HepG2 (cell line): Measurements from ENCODE around the gene MPO. TPM values are rescaled to one million over a fixed set of nuclear protein-coding genes. Genes with fewer than 3 reads are reported as not detected.

Experiments used
- AGO1 ChIP-seq: fragments of 200-400 bp; formaldehyde crosslinking; IDR thresholded peaks from 2 replicates; pipeline ENCODE4 v1.6.1; 2017; ENCODE audit warnings: mild to moderate bottlenecking, low read depth, low read length, moderate library complexity; ENCODE audit not compliant: poor library complexity, severe bottlenecking
- ATF7 ChIP-seq, 2 experiments: fragments of 450-650 bp in 1 of 2; sonication (generic) in 1 of 2; formaldehyde crosslinking in 1 of 2; IDR thresholded peaks; 2 replicates each; pipeline versions ENCODE4 v1.4.0 to v1.6.1; 2016 to 2020; ENCODE audit warnings: antibody characterized with exemption in 1 of 2, mild to moderate bottlenecking in 1 of 2, missing genetic modification reagents in 1 of 2
- DNMT1 ChIP-seq: sonication (generic); formaldehyde crosslinking; IDR thresholded peaks from 2 replicates; pipeline ENCODE4 v1.5.1; 2020; ENCODE audit warnings: mild to moderate bottlenecking, missing genetic modification reagents
- ERF ChIP-seq: IDR thresholded peaks from 2 replicates; pipeline ENCODE4 v1.6.1; 2018; ENCODE audit warnings: missing biosample characterization, missing genetic modification reagents
- GATAD2A ChIP-seq: IDR thresholded peaks from 2 replicates; pipeline ENCODE4 v1.6.1; 2016
- HNRNPL ChIP-seq: fragments of 200-400 bp; formaldehyde crosslinking; IDR thresholded peaks from 2 replicates; pipeline ENCODE4 v1.6.1; 2017; ENCODE audit warnings: mild to moderate bottlenecking, low read depth, low read length
- HNRNPLL ChIP-seq: fragments of 200-400 bp; formaldehyde crosslinking; IDR thresholded peaks from 2 replicates; pipeline ENCODE4 v1.6.1; 2017; ENCODE audit warnings: mild to moderate bottlenecking, low read depth, low read length; ENCODE audit not compliant: poor library complexity, severe bottlenecking
- MAZ ChIP-seq, 2 experiments: sonication (generic) in 1 of 2; formaldehyde crosslinking in 1 of 2; IDR thresholded peaks; 2 replicates each; pipeline versions ENCODE4 v1.5.0 to v1.6.1; 2012 to 2020; ENCODE audit warnings: low read depth in 2 of 2, mild to moderate bottlenecking in 2 of 2, borderline replicate concordance in 1 of 2, improper control_type of control experiment in 1 of 2, low read length in 1 of 2, missing genetic modification reagents in 1 of 2, moderate library complexity in 1 of 2
- MYNN ChIP-seq: sonication (generic); formaldehyde crosslinking; IDR thresholded peaks from 2 replicates; pipeline ENCODE4 v1.4.0; 2020; ENCODE audit warnings: mild to moderate bottlenecking, low read depth, missing genetic modification reagents
- NFE2 ChIP-seq: sonication (generic); formaldehyde crosslinking; IDR thresholded peaks from 2 replicates; pipeline ENCODE4 v1.4.0; 2020; ENCODE audit warnings: missing genetic modification reagents
- STAG1 ChIP-seq: sonication (generic); formaldehyde crosslinking; IDR thresholded peaks from 2 replicates; pipeline ENCODE4 v1.4.0; 2020; ENCODE audit warnings: missing genetic modification reagents
- ZNF230 ChIP-seq: sonication (generic); formaldehyde crosslinking; IDR thresholded peaks from 2 replicates; pipeline ENCODE4 v1.4.0; 2020; ENCODE audit warnings: mild to moderate bottlenecking, missing genetic modification reagents
- ZNF251 ChIP-seq: sonication (generic); formaldehyde crosslinking; IDR thresholded peaks from 2 replicates; pipeline ENCODE4 v1.9.0; 2021; ENCODE audit warnings: mild to moderate bottlenecking, missing genetic modification reagents
- ZNF326 ChIP-seq: sonication (generic); formaldehyde crosslinking; IDR thresholded peaks from 2 replicates; pipeline ENCODE4 v1.4.0; 2020; ENCODE audit warnings: missing genetic modification reagents, borderline replicate concordance
- ZNF331 ChIP-seq: sonication (generic); formaldehyde crosslinking; IDR thresholded peaks from 2 replicates; pipeline ENCODE4 v1.4.0; 2020; ENCODE audit warnings: missing genetic modification reagents
- ZNF841 ChIP-seq: sonication (generic); formaldehyde crosslinking; IDR thresholded peaks from 2 replicates; pipeline ENCODE4 v1.8.1; 2023; ENCODE audit warnings: missing genetic modification reagents, borderline replicate concordance
- ZSCAN21 ChIP-seq: sonication (generic); formaldehyde crosslinking; IDR thresholded peaks from 2 replicates; pipeline ENCODE4 v1.8.0; 2022; ENCODE audit warnings: mild to moderate bottlenecking, missing genetic modification reagents, moderate library complexity, borderline replicate concordance
- polyA plus RNA-seq, 8 experiments: library from polyadenylated mRNA; depleted of rRNA in 3 of 8; stranded (reverse) in 7 of 8; unstranded in 1 of 8; fragments of >200 nt; fragmentation: Illumina TruSeq in 4 of 8; extraction: Trizol in 4 of 8; gene quantifications; 2 replicates each; pipeline versions ENCODE4 v1.2.1 to v1.2.3, GENCODE V29; 2011 to 2016; ENCODE audit warnings: low read depth in 4 of 8, missing spikeins in 1 of 8, mixed read lengths in 1 of 8; ENCODE audit not compliant: insufficient read depth in 1 of 8
- total RNA-seq, 5 experiments: library from RNA; depleted of rRNA; stranded (reverse); fragments of >200 nt; fragmentation: Illumina TruSeq; extraction: Trizol; gene quantifications; 2 replicates each; pipeline ENCODE4 v1.2.3, GENCODE V29; 2016; ENCODE audit warnings: low read depth in 1 of 5
- TF ChIP-seq, protein P1 (sequence below): sonication (generic); formaldehyde crosslinking; IDR thresholded peaks from 2 replicates; pipeline ENCODE4 v1.5.0; 2020; ENCODE audit warnings: mild to moderate bottlenecking, missing genetic modification reagents
- TF ChIP-seq, protein P2 (sequence below): IDR thresholded peaks from 2 replicates; pipeline ENCODE4 v1.6.1; 2012; ENCODE audit warnings: inconsistent platforms
- TF ChIP-seq, protein P3 (sequence below): IDR thresholded peaks from 2 replicates; pipeline ENCODE4 v1.6.1; 2018; ENCODE audit warnings: missing genetic modification reagents, mild to moderate bottlenecking, missing compliant biosample characterization
- TF ChIP-seq, protein P4 (sequence below): IDR thresholded peaks from 2 replicates; pipeline ENCODE4 v1.4.0; 2020; ENCODE audit warnings: mild to moderate bottlenecking, missing genetic modification reagents

The MPO gene
- total and polyA plus RNA-seq, 2 of the 13 experiments (the other 11 are each of a cell fraction or from before 2014, with no cell fraction given): not detected

DNA sequence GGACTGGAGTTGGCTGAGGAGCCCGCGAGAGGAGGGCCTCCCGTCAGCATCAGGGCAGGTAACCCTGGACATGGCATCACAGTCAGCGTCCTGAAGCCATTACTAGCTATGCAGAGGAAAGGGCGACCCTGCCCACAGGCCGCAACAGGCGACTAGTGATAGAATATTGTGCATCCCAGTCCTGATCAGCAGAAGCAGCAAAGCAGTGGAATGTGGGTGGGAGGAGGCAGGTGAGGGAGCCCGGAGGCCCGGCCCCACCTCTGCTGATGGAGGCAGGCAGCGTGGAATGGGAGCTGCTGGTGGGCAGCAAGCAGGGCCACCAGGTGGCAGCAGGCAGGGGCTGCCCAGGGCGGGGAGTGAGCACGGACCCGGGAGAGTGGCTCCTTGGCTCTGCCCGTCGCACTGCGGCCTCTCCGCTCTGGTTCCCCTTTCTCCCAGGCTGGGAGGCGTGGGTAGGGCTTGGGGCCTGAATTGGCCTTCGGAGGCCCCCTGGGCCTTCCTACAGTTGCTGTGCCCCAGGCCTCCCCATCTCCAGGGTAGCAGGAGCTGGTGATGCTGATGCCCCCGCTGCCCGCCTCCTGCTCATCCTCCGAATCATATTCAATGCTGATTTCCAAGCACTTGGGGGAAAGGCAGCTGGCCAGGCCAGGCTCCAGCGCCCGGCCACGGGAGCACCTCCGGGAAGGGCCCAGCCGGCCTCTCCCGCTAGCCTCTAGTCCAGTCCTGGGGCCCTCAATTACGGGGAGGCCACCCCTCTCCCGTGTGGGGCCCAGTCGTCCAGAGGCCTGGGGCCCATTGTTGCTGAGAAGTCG is 27.6 kb upstream of the MPO start (continued):
- TF ChIP-seq ZNF326 (CRISPR knock-in tag): no peak
- TF ChIP-seq STAG1: peak; percentile 82
- no peak for TF ChIP-seq ZNF841 (CRISPR knock-in tag)
- peak; percentile 42 for TF ChIP-seq AGO1
- TF ChIP-seq MYNN (CRISPR knock-in tag): no peak
- TF ChIP-seq HNRNPL: peak; percentile 87
- TF ChIP-seq HNRNPLL: peak; percentile 62
- TF ChIP-seq ZNF331 (CRISPR knock-in tag): 0 out of 2 replicates have a peak, but pooled peaks have one; percentile 29
- peak; percentile 64 for TF ChIP-seq ERF
- 0 out of 2 replicates have a peak, but pooled peaks have one; percentile 44 for TF ChIP-seq ZNF230
- TF ChIP-seq, protein P1, sequence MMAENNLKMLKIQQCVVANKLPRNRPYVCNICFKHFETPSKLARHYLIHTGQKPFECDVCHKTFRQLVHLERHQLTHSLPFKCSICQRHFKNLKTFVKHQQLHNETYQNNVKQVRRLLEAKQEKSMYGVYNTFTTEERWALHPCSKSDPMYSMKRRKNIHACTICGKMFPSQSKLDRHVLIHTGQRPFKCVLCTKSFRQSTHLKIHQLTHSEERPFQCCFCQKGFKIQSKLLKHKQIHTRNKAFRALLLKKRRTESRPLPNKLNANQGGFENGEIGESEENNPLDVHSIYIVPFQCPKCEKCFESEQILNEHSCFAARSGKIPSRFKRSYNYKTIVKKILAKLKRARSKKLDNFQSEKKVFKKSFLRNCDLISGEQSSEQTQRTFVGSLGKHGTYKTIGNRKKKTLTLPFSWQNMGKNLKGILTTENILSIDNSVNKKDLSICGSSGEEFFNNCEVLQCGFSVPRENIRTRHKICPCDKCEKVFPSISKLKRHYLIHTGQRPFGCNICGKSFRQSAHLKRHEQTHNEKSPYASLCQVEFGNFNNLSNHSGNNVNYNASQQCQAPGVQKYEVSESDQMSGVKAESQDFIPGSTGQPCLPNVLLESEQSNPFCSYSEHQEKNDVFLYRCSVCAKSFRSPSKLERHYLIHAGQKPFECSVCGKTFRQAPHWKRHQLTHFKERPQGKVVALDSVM (CRISPR knock-in tag): peak; percentile 65; the same call in 1 of the 2 replicates
- no peak for TF ChIP-seq NFE2 (CRISPR knock-in tag)
- 0 out of 2 replicates have a peak, but pooled peaks have one; percentile 19 for TF ChIP-seq GATAD2A (CRISPR knock-in tag)
- TF ChIP-seq ZSCAN21 (CRISPR knock-in tag): peak; percentile 49; the same call in 1 of the 2 replicates
- TF ChIP-seq, protein P2, sequence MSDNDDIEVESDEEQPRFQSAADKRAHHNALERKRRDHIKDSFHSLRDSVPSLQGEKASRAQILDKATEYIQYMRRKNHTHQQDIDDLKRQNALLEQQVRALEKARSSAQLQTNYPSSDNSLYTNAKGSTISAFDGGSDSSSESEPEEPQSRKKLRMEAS: peak; percentile 50
- no peak for TF ChIP-seq ATF7 (IDR thresholded peaks at IDR 0.05)
- TF ChIP-seq ATF7 (CRISPR knock-in tag; IDR thresholded peaks at IDR 0.05): no peak
- peak; percentile 53; the same call in 1 of the 2 replicates for TF ChIP-seq MAZ (IDR thresholded peaks at IDR 0.05; ENCODE audit: borderline replicate concordance, low read depth, low read length)
- TF ChIP-seq MAZ (CRISPR knock-in tag; IDR thresholded peaks at IDR 0.05; ENCODE audit: low read depth): no peak
- TF ChIP-seq ZNF251 (CRISPR knock-in tag): 0 out of 2 replicates have a peak, but pooled peaks have one; percentile 63
- TF ChIP-seq, protein P3, sequence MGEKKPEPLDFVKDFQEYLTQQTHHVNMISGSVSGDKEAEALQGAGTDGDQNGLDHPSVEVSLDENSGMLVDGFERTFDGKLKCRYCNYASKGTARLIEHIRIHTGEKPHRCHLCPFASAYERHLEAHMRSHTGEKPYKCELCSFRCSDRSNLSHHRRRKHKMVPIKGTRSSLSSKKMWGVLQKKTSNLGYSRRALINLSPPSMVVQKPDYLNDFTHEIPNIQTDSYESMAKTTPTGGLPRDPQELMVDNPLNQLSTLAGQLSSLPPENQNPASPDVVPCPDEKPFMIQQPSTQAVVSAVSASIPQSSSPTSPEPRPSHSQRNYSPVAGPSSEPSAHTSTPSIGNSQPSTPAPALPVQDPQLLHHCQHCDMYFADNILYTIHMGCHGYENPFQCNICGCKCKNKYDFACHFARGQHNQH (CRISPR knock-in tag): peak; percentile 29; the same call in 1 of the 2 replicates
- TF ChIP-seq, protein P4, sequence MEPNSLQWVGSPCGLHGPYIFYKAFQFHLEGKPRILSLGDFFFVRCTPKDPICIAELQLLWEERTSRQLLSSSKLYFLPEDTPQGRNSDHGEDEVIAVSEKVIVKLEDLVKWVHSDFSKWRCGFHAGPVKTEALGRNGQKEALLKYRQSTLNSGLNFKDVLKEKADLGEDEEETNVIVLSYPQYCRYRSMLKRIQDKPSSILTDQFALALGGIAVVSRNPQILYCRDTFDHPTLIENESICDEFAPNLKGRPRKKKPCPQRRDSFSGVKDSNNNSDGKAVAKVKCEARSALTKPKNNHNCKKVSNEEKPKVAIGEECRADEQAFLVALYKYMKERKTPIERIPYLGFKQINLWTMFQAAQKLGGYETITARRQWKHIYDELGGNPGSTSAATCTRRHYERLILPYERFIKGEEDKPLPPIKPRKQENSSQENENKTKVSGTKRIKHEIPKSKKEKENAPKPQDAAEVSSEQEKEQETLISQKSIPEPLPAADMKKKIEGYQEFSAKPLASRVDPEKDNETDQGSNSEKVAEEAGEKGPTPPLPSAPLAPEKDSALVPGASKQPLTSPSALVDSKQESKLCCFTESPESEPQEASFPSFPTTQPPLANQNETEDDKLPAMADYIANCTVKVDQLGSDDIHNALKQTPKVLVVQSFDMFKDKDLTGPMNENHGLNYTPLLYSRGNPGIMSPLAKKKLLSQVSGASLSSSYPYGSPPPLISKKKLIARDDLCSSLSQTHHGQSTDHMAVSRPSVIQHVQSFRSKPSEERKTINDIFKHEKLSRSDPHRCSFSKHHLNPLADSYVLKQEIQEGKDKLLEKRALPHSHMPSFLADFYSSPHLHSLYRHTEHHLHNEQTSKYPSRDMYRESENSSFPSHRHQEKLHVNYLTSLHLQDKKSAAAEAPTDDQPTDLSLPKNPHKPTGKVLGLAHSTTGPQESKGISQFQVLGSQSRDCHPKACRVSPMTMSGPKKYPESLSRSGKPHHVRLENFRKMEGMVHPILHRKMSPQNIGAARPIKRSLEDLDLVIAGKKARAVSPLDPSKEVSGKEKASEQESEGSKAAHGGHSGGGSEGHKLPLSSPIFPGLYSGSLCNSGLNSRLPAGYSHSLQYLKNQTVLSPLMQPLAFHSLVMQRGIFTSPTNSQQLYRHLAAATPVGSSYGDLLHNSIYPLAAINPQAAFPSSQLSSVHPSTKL (CRISPR knock-in tag): peak; percentile 40; the same call in 1 of the 2 replicates
- peak; percentile 51; the same call in 1 of the 2 replicates for TF ChIP-seq DNMT1 (CRISPR knock-in tag)
